Measurements from ENCODE around the gene ZDHHC19. TPM values are rescaled to one million over a fixed set of nuclear protein-coding genes. Genes with fewer than 3 reads are reported as not detected.
"Not testable (repeated sequence)": the region's sequence is repeated elsewhere in the genome, so short reads cannot be mapped to it uniquely, and the experiment has no call there.

The ZDHHC19 gene
- total RNA-seq, 4 donors from 2014 or later, result not detected

GRCh38 chr3:196251918-196252317 lies 40.7 kb upstream of the ZDHHC19 start:
- ATAC-seq, result no peak

DNA sequence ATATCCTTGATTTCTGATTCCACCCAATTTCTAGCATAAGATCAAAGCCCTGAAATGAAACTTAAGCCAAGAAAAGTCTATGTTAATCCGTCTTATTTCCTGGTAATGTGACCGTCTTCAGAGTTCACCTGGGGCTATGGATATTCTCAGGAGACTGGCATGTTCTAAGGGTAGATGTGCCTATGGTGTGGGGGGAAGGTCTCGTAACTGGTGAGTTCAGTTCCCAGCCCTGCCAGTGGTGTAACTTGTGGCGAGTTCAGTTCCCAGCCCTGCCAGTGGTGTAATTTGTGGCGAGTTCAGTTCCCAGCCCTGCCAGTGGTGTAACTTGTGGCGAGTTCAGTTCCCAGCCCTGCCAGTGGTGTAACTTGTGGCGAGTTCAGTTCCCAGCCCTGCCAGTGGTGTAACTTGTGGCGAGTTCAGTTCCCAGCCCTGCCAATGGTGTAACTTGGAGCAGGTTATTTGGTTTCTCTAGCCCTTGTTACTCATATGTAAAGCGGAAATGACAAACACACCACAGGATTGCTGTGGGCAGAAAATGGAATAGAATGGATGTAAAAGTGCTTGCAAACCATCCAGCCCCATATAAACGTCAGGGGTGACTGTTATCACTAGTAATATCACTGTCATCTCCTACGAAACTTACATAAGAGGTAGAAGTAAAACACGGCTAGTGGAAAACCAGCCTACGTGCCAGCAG lies 35.6 kb upstream of the ZDHHC19 start:
- peaks cover 2 to 65% of the 10 kb centered on the region in 2 donors for H3K36me3 ChIP-seq

More at GRCh38 chr3:196251918-196252317, 40.7 kb upstream of the ZDHHC19 start:
- WGBS, 2 donors (ENCODE audit: low coverage in 1 of 2), result 91 to 100% methylated on average over 2 to 13 of the region's 16 CpGs
- Histone ChIP-seq H3K27me3 (no peaks in the 10 kb centered on the region), H3K36me3 (peaks cover 0 to 49% of the 10 kb centered on the region in 2 donors), H3K4me1 (no peaks in the 10 kb centered on the region), H3K9me3 (no peaks in the 10 kb centered on the region), H3K27ac (no peak overlapping the region), H3K4me3 (no peak overlapping the region)
- no peak for TF ChIP-seq POLR2AphosphoS5 (IDR thresholded peaks at IDR 0.05)

DNA sequence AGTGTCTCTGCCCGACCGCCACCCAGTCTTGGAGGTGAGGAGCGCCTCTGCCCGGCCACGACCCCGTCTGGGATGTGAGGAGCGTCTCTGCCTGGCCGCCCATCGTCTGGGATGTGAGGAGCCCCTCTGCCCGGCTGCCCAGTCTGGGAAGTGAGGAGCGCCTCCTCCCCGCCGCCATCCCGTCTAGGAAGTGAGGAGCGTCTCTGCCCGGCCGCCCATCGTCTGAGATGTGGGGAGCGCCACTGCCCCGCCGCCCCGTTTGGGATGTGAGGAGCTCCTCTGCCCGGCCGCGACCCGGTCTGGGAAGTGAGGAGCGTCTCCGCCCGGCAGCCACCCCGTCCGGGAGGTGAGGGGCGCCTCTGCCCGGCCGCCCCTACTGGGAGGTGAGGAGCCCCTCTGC lies 33.0 kb upstream of the ZDHHC19 start:
- H3K27me3 ChIP-seq, ATAC-seq, H3K9me3 ChIP-seq, H3K27ac ChIP-seq, H3K4me3 ChIP-seq, H3K4me1 ChIP-seq: not testable (repeated sequence)
- WGBS, 2 donors (ENCODE audit: low coverage in 1 of 2), result no CpG with 5 or more reads among the region's 34 CpGs
- H3K36me3 ChIP-seq, result peaks cover 5 to 91% of the 10 kb centered on the region in 2 donors

More for the DNA sequence above, 35.6 kb upstream of the ZDHHC19 start:
- ATAC-seq, result no peak
- no peak overlapping the region for H3K4me3 ChIP-seq
- H3K9me3 ChIP-seq, result no peaks in the 10 kb centered on the region
- no peaks in the 10 kb centered on the region for H3K4me1 ChIP-seq
- WGBS, 2 donors (ENCODE audit: low coverage in 1 of 2), result 90% methylated on average over 8 to 10 of the region's 13 CpGs
- TF ChIP-seq POLR2AphosphoS5 (IDR thresholded peaks at IDR 0.05) (no peak), POLR2A (IDR thresholded peaks at IDR 0.05) (no peak), EP300 (IDR thresholded peaks at IDR 0.05) (no peak)
- TF ChIP-seq, protein P1, sequence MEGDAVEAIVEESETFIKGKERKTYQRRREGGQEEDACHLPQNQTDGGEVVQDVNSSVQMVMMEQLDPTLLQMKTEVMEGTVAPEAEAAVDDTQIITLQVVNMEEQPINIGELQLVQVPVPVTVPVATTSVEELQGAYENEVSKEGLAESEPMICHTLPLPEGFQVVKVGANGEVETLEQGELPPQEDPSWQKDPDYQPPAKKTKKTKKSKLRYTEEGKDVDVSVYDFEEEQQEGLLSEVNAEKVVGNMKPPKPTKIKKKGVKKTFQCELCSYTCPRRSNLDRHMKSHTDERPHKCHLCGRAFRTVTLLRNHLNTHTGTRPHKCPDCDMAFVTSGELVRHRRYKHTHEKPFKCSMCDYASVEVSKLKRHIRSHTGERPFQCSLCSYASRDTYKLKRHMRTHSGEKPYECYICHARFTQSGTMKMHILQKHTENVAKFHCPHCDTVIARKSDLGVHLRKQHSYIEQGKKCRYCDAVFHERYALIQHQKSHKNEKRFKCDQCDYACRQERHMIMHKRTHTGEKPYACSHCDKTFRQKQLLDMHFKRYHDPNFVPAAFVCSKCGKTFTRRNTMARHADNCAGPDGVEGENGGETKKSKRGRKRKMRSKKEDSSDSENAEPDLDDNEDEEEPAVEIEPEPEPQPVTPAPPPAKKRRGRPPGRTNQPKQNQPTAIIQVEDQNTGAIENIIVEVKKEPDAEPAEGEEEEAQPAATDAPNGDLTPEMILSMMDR (IDR thresholded peaks at IDR 0.05), result no peak
- no peak overlapping the region for H3K27ac ChIP-seq
- no peaks in the 10 kb centered on the region for H3K27me3 ChIP-seq

DNA sequence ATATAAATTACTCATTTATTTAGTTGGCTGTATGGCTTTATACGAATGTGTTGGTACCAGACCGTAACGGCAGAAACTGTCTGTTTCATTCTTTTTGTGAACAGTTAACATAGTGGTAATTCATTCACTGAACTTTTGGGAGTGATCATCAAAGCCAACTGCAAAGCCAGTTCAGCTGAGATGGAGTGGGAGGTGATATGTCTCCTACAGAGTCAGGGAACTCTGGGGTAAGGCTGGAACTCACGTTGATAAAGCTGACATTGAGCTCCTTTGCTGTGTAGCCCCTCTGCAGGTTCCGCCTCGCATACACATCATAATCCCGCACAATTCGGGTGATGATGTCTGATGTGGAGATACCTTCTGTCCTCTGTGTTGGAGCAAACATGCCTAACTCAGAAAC lies 30.5 kb upstream of the ZDHHC19 start:
- peaks cover 5 to 93% of the 10 kb centered on the region in 2 donors for H3K36me3 ChIP-seq
- no peak overlapping the region for H3K4me3 ChIP-seq
- no peaks in the 10 kb centered on the region for H3K4me1 ChIP-seq
- H3K27me3 ChIP-seq, result no peaks in the 10 kb centered on the region
- no peaks in the 10 kb centered on the region for H3K9me3 ChIP-seq
- H3K27ac ChIP-seq, result no peak overlapping the region
- TF ChIP-seq, protein P1 (IDR thresholded peaks at IDR 0.05), result no peak
- WGBS, 2 donors (ENCODE audit: low coverage in 1 of 2), result 85 to 86% methylated on average over 7 to 8 of the region's 8 CpGs
- no peak for ATAC-seq

GRCh38 chr3:196240424-196240823 lies 29.2 kb upstream of the ZDHHC19 start:
- WGBS, 2 donors (ENCODE audit: low coverage in 1 of 2), result 73 to 79% methylated on average over 2 to 4 of the region's 4 CpGs
- no peak for TF ChIP-seq EP300 (IDR thresholded peaks at IDR 0.05)
- TF ChIP-seq POLR2AphosphoS5 (IDR thresholded peaks at IDR 0.05), result no peak
- no peak for TF ChIP-seq POLR2A (IDR thresholded peaks at IDR 0.05)
- TF ChIP-seq, protein P1 (IDR thresholded peaks at IDR 0.05), result no peak
- H3K9me3 ChIP-seq, result no peaks in the 10 kb centered on the region
- no peaks in the 10 kb centered on the region for H3K27me3 ChIP-seq
- ATAC-seq, result no peak
- no peak overlapping the region for H3K4me3 ChIP-seq
- no peak overlapping the region for H3K27ac ChIP-seq
- H3K36me3 ChIP-seq, result peaks cover 5 to 86% of the 10 kb centered on the region in 2 donors
- H3K4me1 ChIP-seq, result no peaks in the 10 kb centered on the region

Data from gastroesophageal sphincter (tissue), 4 donors.